GM04504 (cell line): ENCODE data around the gene CACNA2D2.

Source experiments
- DNase-seq: peaks from one replicate; pipeline ENCODE4 v3.0.0-alpha.2; 2012; ENCODE audit warnings: low read depth

CACNA2D2 gene

DNA sequence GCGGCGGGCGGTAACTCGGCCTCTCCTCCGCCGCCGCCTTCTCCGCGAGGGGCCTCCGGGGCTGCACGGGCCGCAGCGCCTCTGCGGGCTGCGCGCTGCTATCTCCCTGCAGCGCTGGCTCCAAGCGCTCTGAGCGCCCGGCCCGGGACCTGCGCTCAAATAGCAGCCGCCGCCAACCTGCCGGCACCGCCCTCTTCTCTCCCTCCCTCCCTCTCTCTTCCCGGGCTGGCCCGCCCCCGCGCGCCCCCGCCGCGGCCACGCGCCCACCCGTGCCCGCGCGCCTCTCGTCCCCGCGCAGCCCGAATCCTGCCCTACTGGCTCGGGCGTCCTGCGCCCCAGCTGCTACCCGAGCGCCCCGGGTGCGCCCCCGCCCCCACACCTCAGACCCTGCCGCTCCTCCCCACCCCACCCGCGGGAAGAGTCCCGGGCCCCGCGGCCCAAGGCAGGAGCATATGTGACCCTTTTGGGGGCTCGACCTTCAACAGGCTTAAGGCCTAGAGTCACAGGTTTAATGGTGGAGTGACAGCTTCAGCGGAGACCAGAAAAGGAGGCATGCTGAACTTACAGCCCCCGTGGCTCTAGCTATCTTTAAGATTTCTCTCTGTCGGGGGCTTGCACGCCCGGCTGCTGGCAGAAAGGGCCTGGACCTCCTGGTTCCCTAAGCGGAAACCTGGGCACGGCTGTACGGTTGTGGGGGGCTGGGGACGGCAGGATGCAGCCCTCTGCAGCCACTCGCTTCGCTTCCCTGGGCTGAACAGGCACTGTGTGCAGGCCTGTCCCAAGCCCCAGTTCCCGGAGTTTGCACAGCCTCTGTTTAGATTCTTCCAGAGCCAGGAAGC is at the start of gene CACNA2D2:
TSS of gene CACNA2D2 (minus strand) at position 131 of the 839 bp plus-strand sequence. CDS start 211 bp downstream, outside the sequence.
- DNase-seq: no peak

- DNase-seq: no peak
Observed at GRCh38 chr3:50552598-50552997, 49.2 kb upstream of the CACNA2D2 start.

DNA sequence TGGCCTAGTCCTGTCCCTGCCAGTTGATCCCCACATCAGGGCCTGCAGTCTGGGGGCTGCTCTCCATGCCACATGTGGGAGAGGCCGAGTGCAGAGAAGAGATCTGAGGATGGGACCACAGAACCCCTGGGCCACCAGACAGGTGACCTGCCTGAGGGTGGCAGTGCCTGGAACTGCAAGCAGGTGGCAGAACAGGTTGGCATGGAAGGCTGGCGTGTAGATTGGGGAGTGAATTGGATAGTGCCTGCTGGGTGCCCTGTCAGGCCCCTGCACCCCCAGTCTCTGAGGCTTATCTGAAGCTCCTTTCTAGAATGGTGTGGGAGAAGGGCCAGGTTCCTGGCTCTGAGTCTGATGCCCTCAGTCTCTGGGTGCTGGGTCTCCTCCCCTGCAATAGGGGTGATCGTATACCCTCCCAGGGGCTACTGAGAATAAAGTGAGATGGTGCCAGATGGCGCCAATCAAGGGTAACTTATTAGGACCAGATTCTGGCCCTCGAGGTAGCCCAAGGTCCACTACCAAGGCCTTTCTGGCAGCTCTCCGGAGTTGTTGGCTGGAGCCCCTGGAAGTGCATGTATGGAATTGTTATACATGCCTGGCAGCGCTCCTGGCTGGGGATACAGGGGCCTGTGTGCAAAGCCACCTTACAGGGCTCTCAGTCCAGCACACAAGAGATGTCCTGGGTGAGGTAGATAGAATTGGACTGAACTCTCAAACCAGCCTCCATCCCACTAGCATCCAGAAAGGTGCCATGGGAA is 48.4 kb upstream of the CACNA2D2 start:
- no peak for DNase-seq

DNA sequence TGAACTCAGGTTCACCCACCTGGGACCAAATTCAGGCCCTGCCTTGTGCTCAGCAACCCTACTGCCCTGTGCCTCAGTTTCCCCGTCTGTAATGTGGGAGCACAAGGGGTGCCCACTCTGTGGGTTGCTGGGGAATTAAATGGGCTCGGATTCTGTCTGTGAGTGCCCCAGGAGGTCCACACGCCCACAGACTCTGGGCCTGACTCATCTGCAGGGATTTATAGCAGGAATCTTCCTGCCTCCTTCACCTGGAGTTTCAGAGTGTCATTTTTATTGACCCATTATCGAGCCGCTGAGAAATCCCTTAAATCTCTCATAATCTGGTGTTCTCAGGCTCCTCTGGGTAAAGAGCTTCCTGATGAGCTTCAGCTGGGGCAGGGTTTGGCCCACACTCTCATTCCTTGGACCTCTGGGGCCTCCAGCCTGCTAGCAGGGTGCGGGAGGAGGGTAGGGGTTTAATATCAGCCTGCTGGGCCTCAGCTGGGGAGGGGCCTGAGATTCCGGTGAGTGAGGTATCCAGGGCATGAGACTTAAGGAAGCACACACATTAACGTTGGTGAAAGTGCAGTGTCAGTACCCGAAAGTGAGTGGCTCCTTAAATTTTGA is 47.7 kb upstream of the CACNA2D2 start:
- DNase-seq: no peak

DNA sequence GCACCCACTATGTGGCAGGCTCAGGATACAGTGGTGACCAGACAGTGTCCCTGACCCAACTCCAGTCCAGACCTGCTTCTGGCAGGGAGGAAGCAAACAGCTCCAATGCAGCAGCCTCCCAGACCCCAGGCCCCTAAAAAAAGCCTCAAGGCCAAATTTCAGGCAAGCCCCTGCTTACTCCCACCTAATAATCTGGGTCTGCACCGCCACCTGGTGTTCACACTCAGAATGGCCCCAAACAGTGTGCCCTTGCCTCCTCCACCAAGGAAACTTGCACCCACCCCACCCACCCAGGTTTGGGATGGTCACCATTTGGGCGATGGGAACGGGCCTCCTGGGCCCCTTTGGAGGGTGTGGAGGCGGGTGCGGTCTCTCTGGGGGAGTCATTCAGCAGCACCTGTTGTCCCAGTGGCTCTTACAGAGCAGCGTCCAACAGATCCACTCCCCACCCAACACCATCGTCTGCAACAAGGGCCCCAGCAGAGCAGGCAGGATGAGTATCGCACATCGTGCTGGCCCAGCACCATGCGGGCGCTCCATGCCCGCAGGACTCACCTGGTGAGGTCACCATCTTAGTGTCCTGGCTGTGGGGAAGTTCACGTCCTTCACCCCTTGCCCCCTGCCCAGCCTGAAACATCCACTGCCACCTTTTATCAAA is 46.8 kb upstream of the CACNA2D2 start:
- DNase-seq: no peak

- no peak for DNase-seq
Observed at GRCh38 chr3:50549226-50549625, 45.8 kb upstream of the CACNA2D2 start.

DNA sequence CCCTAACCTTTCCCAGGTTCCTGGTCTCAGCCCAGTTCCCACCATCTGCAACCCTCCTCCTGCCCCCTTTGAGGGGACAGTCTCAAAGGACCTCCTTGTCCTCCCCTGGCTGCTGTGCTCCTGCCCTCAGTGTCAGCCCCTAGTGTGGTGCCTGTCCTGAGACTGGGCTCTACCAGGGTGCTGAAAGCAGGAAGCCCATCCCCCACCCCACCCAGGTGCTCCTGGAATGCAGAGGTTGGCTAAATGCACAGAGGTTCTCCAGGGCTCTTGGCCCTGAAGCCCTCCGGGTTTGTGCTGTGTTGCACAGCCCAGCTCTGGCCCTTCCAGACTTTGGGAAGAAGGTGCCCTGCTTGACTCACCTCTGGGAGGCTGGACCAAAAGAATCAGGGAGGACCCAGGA is 42.3 kb upstream of the CACNA2D2 start:
- DNase-seq: no peak

DNA sequence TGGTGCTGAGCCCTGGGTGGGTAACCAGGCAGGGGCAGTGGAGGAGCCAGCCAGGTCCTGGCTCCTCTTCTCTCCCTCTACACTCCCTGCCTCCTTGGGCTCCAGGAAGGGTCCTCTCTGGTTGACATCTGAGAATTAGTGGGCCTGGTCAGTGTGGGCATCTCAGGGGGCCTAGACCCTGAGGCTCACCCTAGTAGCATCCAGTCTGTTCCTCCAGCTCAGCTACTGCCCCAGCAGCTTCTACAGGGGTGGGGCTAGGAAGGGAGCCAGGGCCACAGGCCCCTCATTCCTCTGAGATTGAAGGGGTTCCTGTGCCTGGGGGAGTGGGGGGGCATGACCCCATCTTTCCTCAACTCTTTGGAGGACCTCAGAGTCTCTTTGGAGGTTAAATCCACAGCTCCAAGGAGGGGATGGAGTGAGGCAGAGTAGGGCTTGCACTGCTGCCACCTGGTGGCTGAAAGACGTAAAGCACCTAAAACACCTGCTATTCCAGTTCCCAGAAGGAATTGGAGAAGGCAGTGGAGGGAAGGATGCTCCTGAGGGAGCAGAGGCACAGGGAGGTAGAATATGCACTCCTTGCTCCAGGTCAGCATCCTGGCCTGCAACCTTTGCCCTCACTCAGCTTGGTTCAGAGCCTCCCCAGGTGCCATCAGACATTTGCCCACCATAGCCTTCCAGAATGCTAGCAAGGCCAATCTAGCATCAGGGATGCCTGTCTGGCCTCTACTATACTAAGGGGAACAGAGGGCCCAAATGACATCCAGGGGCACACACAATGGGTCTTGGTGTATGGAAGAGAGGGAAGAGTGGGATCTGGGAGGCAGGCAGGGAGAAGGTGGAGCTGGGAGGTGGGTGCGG is 39.0 kb upstream of the CACNA2D2 start:
- DNase-seq: no peak

DNA sequence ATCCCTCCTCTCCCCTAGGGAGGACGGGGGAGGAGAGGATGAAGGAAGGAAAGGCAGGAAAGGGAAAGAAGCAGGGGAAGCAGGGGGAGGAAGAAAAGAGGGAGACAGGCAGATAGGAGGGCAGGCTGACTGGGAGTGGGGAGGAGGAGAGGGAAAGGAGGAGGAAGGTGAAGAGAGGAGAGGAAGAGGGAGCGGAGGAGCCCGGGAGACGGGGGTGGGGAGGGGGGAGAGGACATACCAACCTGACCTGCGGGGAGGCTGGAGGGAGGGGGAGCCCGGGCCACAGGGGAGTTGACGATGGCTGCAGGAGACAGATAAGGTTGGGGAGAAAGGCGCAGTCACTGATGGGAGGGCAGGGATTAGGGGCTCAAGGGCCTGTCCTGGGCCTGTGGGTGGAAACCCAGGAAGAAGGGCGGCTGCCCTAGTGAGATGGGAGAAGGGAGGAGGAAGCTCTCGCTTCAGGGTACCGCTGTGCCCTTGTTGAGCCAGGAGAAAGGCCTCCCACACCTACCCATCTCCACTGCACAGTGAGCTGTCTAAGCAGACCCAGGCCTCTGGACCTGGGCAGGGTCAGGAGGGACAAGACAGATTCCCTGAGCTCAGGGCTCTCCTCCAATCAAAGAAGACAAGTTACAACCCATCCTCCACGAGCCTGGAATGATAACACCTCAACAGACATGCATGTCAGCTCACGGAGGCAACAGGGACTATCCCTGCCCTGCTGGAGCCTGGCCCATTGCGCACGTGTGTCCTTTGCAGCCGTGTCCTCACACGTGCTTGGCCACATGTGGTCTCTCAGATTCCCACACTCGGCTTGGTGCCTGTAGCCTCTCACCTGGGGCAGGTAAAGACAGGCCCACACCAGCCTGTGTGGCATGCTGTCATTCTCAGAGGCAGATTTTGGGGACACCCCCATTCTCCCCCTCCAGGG is 36.2 kb upstream of the CACNA2D2 start:
- DNase-seq: no peak

- no peak for DNase-seq
Observed at GRCh38 chr3:50537421-50538129, 34.1 kb upstream of the CACNA2D2 start.

GRCh38 chr3:50536471-50537180 is 33.2 kb upstream of the CACNA2D2 start:
- DNase-seq: no peak

DNA sequence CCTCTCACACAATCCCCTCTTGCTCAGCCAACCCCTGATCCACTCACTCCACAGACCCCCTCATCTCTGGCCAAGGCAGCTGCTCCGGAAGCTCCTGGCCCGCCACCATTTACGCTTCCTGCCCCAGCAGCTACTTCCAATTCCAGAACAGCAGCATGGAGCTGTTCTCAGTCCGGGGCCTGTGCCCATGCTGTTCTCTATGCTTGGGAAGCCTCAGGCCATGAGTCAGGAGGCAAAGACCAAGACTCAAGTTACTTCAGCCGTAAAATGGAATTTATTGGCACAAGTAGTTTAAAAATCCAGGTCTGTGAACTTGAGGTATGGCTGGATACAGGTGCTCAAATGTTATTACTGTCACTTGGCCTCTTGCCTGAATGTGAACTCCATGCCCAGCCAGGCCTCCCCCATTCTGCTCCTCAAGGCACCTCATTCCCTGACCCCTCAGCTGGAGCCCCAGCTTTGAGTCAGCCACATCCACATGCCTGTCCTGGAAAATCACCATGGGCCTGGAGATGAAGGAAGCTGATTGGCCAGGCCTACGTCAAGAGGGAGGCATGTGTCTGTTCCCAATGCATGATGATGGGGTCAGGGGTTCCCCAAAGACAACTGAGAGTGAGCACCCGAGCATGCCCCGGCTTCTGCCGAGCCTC is 31.4 kb upstream of the CACNA2D2 start:
- no peak for DNase-seq

GRCh38 chr3:50533807-50534461 is 30.5 kb upstream of the CACNA2D2 start:
- DNase-seq: no peak

- DNase-seq: no peak
Observed at GRCh38 chr3:50533316-50533715, 29.9 kb upstream of the CACNA2D2 start.

DNA sequence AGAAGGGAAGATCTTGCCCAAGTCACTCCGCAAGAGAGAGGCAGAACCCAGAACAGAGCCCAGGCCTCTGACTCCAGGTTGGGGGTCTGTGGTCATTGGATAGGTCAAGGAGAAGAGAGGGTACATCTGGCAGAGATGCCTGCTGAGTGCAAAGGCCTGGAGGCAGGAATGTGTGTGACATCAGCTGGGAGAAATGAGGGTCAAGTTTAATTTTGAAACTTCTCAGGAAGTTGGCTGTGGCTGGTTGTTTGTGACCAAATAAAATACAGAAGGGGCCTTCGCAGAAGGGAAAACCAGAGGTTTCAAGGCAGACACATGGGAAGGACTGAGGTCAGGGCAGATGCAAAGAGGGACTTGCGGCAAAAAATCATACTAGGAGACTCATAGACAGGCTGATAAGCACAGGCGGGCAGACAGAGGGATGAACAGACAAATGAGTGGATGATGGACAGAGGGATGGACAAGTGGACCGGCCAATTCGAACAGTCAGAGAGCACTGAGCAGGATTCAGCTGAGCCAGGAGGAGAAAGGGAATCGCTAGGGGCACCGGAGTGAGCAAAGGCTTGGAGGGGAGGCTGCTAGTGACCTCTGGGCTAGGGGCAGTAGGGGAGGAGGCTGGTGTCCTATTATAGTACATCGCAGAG is 28.8 kb upstream of the CACNA2D2 start:
- DNase-seq: no peak

DNA sequence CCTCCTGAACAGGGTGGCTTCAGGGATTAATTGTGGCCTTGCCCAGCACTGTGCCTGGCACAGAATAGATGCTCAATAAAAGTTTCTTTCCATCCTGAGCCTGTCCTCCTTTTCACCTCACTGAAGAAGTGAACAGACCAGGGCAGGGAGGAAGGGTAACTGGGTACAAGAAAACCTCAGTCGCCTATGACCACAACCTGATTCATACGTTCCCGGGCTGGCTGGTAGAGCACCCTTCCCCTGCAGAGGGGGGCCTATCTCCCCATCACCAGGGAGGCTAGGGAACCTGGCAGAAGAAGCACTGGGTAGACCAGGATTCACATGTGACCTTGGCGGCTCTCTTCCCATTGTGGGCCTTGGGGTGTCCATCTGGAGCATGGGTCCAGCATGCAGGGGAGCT is 27.8 kb upstream of the CACNA2D2 start:
- no peak for DNase-seq
